GM12872 (cell line): ENCODE results near the gene GFRA4.

ENCODE experiments used
- TF ChIP-seq, protein P1 (sequence below): IDR thresholded peaks from 3 replicates; pipeline ENCODE4 v1.5.1; 2011; ENCODE audit warnings: low read depth, mild to moderate bottlenecking, low read length, moderate library complexity; ENCODE audit not compliant: insufficient read depth

GFRA4 gene

GRCh38 chr20:3654326-3655130 lies 8.7 kb downstream of the GFRA4 start:
- TF ChIP-seq, protein P1, sequence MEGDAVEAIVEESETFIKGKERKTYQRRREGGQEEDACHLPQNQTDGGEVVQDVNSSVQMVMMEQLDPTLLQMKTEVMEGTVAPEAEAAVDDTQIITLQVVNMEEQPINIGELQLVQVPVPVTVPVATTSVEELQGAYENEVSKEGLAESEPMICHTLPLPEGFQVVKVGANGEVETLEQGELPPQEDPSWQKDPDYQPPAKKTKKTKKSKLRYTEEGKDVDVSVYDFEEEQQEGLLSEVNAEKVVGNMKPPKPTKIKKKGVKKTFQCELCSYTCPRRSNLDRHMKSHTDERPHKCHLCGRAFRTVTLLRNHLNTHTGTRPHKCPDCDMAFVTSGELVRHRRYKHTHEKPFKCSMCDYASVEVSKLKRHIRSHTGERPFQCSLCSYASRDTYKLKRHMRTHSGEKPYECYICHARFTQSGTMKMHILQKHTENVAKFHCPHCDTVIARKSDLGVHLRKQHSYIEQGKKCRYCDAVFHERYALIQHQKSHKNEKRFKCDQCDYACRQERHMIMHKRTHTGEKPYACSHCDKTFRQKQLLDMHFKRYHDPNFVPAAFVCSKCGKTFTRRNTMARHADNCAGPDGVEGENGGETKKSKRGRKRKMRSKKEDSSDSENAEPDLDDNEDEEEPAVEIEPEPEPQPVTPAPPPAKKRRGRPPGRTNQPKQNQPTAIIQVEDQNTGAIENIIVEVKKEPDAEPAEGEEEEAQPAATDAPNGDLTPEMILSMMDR = no peak

- TF ChIP-seq, protein P1 = no peak
Observed at GRCh38 chr20:3653921-3654320, 9.3 kb downstream of the GFRA4 start.

GRCh38 chr20:3652676-3653596 lies 10.3 kb downstream of the GFRA4 start:
- TF ChIP-seq, protein P1 = no peak

DNA sequence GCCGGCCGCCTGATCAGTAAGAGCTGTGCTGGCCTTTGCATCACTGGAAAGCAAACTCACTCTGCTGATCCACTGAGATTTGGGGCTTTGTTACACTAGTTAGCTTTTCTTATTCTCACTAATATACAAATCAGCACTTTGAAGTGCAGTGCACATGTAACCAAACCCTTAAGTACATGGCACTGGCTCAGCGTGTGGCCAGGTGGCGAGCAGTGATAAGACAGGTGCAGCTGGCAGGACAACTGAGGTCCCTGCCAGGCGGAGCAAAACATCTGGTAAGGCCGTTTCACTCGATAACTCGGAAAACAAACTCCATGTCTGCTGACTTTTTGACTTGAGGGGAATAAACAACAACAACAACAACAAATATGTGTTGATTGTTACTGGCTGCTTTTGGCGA lies 11.0 kb downstream of the GFRA4 start:
- TF ChIP-seq, protein P1 = no peak

GRCh38 chr20:3651204-3651962 lies 11.8 kb downstream of the GFRA4 start:
- TF ChIP-seq, protein P1 = no peak

DNA sequence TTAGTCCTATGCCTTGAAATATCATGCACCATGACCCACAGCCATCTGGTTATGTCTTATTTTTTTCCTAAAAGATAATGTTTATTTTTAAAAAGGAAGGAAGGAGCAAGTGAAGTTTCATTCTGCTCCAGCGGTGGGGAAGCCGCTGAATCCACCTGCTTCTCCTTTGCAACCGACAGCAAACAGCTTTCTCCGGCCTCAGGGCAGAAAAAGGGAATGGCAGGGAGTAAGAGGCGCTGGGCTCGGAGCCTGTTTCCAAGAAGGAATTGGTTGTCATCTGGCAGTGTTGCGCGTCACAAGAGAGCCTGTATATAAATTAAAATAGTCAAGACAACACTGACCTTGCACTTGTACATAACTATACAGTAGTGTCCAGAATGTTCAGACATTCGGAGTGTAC lies 14.2 kb downstream of the GFRA4 start:
- TF ChIP-seq, protein P1 = no peak

DNA sequence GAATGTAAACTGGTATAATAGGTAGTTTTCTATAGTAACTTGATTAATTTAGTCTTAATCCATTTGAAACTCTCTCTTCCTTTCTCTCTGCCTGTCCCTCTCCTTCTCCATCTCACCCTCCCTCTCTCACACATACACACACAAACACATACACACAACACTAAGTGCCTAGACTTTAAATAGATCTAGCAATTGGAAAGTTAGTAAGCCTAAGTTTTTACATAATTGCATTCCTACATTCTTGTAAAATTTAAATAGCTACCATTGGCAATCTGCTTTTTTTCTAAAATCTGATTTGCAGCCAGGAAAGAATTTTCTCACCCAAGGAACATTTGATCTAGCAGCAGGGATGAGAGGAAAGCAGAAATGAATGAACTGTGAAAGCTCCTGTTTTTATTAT lies 15.7 kb downstream of the GFRA4 start:
- TF ChIP-seq, protein P1 = no peak
